Memory B cell (primary cell): ENCODE results near the gene HLA-DMA.
A peak's percentile ranks its signal among the peaks of the same experiment; 100 is the strongest.

Experiments
- ATAC-seq: fragments of 150-1000 bp; cut with Tn5 transposase; 2 replicates; pipeline ENCODE4 v1.10.0; 2021; ENCODE audit warnings: low read depth, mild to moderate bottlenecking, moderate library complexity
- DNase-seq, 2 donors: peaks; one replicate each; pipeline ENCODE4 v3.0.0; 2022; ENCODE audit warnings: low spot score in 2 of 2
- H3K27ac Mint-ChIP-seq: one replicate; pipeline ENCODE4 v1.8.0; 2022; ENCODE audit warnings: mild to moderate bottlenecking, moderate library complexity, mixed read lengths
- H3K27me3 Mint-ChIP-seq: one replicate; pipeline ENCODE4 v1.8.0; 2022; ENCODE audit warnings: mixed read lengths
- H3K36me3 Mint-ChIP-seq: one replicate; pipeline ENCODE4 v1.8.0; 2022; ENCODE audit warnings: mild to moderate bottlenecking, mixed read lengths
- H3K4me1 Mint-ChIP-seq: one replicate; pipeline ENCODE4 v1.8.0; 2022; ENCODE audit warnings: mixed read lengths
- H3K4me3 Mint-ChIP-seq: one replicate; pipeline ENCODE4 v1.8.0; 2022; ENCODE audit warnings: mild to moderate bottlenecking, moderate library complexity, mixed read lengths
- H3K9me3 Mint-ChIP-seq: one replicate; pipeline ENCODE4 v1.8.0; 2022; ENCODE audit warnings: mixed read lengths

HLA-DMA gene

DNA sequence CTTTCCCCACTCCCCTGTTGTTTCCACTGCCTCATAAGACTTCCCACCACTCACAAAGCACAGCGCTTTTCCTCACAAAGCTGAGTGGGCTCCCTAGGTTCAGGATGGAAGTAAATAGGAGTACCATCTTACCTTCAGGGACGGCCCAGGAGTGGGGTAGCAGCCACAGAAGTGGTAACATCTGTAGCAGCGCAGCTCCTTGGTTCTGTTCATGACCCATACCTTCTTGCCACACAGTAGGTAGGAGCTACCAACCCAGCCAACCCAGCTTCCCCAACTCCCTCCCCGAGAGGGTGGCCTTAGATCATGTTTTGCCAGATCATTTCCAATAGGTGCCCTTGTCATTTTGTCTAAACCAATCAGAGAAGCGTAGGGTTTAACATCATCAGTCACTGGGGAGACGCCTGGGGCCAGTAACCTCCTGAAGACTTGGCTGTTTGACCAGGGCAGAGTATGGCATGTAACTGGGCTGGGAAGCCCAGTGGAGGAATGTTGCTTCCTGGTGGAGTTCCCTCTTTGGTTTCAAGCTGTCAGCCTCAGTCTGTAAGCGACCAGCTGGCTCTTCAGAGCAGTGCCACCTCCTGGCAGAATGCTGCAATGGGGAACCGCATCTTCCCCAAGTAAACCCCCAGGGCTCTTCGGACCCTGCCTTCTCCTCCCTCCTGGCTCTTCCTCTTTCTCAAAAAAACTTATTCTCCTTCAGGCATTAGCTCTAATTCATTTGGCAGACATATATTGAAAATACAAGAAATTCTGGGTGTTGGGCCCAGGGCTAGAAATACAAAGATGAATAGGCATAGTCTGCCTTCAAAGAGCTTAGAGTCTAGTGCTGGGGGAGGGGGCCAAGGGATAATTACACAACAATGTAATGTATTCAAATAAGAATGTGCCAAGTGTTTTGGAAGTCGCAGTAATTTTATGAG is at the start of gene HLA-DMA:
Gene HLA-DMA, minus strand, starts transcription at position 281 of the 923 bp plus-strand sequence. Its CDS starts 61 bp downstream, at position 220.
- no peaks in the 10 kb centered on the region for H3K9me3 Mint-ChIP-seq
- peaks cover 24% of the 10 kb centered on the region for H3K36me3 Mint-ChIP-seq
- no peaks in the 10 kb centered on the region for H3K27me3 Mint-ChIP-seq
- peak; percentile 87 for ATAC-seq
- H3K4me3 Mint-ChIP-seq = peak within 1 kb of the TSS; percentile 99
- peak within 1 kb of the TSS; percentile 99 for H3K27ac Mint-ChIP-seq
- H3K4me1 Mint-ChIP-seq = peaks cover 75% of the 10 kb centered on the region
- peak; percentile 82 to 91 for DNase-seq

DNA sequence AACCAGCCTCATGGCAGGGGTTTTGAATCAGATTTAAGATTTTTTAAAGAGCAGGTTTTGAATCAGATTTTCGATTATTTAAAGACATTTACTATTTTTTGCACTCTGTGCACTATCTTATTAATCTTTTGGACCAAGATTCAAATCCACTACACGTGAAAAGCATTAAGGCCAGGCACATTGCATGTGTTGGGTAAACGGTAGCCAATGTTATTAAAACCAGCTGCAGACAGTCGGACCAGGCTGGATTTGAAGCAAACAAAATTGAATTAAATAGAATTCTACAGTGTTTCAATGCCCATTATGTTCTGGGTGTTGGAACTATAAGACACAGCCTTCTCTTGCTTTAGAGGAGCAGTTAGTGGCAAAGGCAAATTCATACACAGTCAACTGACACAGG is 48.8 kb upstream of the HLA-DMA start:
- no peak overlapping the region for H3K27ac Mint-ChIP-seq
- no peak overlapping the region for H3K4me3 Mint-ChIP-seq
- H3K27me3 Mint-ChIP-seq = no peaks in the 10 kb centered on the region
- H3K4me1 Mint-ChIP-seq = peaks cover 20% of the 10 kb centered on the region
- no peak for ATAC-seq
- no peak for DNase-seq
- peaks cover 11% of the 10 kb centered on the region for H3K36me3 Mint-ChIP-seq
- no peaks in the 10 kb centered on the region for H3K9me3 Mint-ChIP-seq

GRCh38 chr6:33000055-33000454 is 47.2 kb upstream of the HLA-DMA start:
- Mint-ChIP-seq H3K36me3 (peaks cover 3% of the 10 kb centered on the region), H3K4me3 (peak overlapping the region; percentile 57), H3K27ac (peak overlapping the region; percentile 63), H3K27me3 (no peaks in the 10 kb centered on the region), H3K9me3 (no peaks in the 10 kb centered on the region), H3K4me1 (peaks cover 14% of the 10 kb centered on the region)
- peak in 1 of 2 donors; percentile 53 for DNase-seq
- peak; percentile 98 for ATAC-seq

- Mint-ChIP-seq H3K4me3 (no peak overlapping the region), H3K27me3 (peaks cover 3% of the 10 kb centered on the region), H3K9me3 (no peaks in the 10 kb centered on the region), H3K36me3 (no peaks in the 10 kb centered on the region), H3K4me1 (peaks cover 9% of the 10 kb centered on the region), H3K27ac (no peak overlapping the region)
- DNase-seq = no peak
- no peak for ATAC-seq
Measured at GRCh38 chr6:32995448-32995847, 42.6 kb upstream of the HLA-DMA start.

DNA sequence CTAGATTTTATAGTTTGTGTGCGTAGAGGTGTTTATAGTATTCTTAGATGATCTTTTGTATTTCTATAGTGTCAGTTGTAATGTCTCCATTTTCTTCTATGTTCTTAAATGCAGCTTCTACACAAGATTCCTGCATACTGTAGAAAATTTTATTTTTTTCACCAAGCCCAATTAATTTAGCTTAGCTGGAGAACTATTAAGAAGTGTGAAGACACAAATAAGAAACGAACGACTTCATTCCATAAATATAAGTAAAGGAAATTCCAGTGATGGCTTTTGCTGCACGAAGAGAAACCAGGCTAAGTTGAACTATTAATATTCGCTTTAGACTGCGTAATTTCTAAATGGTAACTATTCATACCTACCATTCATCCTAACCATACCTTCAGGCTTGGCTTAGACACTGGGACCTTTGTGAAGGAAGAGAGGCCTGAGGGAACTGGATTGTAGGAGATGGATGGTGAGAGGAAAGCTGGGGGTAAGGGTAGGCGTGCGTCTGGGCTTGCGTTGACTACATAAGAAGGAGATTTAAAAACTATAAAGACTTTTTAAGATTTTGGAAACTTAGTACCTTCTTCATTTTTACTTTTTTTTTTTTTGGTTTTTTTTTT is 40.6 kb upstream of the HLA-DMA start:
- peaks cover 3% of the 10 kb centered on the region for H3K27me3 Mint-ChIP-seq
- no peak for ATAC-seq
- H3K9me3 Mint-ChIP-seq = no peaks in the 10 kb centered on the region
- no peak overlapping the region for H3K27ac Mint-ChIP-seq
- H3K4me1 Mint-ChIP-seq = peaks cover 3% of the 10 kb centered on the region
- DNase-seq = no peak
- H3K4me3 Mint-ChIP-seq = no peak overlapping the region
- H3K36me3 Mint-ChIP-seq = no peaks in the 10 kb centered on the region

GRCh38 chr6:32991972-32992371 is 39.1 kb upstream of the HLA-DMA start:
- DNase-seq (no peak), ATAC-seq (no peak)
- Mint-ChIP-seq H3K9me3 (no peaks in the 10 kb centered on the region), H3K36me3 (no peaks in the 10 kb centered on the region), H3K4me1 (peaks cover 8% of the 10 kb centered on the region), H3K4me3 (no peak overlapping the region), H3K27ac (no peak overlapping the region), H3K27me3 (peaks cover 3% of the 10 kb centered on the region)

- ATAC-seq (no peak), DNase-seq (no peak)
- no peaks in the 10 kb centered on the region for H3K9me3 Mint-ChIP-seq
- no peak overlapping the region for H3K4me3 Mint-ChIP-seq
- H3K27me3 Mint-ChIP-seq = peaks cover 3% of the 10 kb centered on the region
- H3K36me3 Mint-ChIP-seq = no peaks in the 10 kb centered on the region
- H3K27ac Mint-ChIP-seq = no peak overlapping the region
- peaks cover 14% of the 10 kb centered on the region for H3K4me1 Mint-ChIP-seq
Measured at GRCh38 chr6:32989368-32989767, 36.5 kb upstream of the HLA-DMA start.

GRCh38 chr6:32984622-32985389 is 31.9 kb upstream of the HLA-DMA start:
- peaks cover 32% of the 10 kb centered on the region for H3K4me1 Mint-ChIP-seq
- no peaks in the 10 kb centered on the region for H3K27me3 Mint-ChIP-seq
- ATAC-seq (peak; percentile 98), DNase-seq (peak; percentile 88 to 91)
- H3K4me3 Mint-ChIP-seq = no peak overlapping the region
- no peaks in the 10 kb centered on the region for H3K9me3 Mint-ChIP-seq
- peaks cover 9% of the 10 kb centered on the region for H3K36me3 Mint-ChIP-seq
- H3K27ac Mint-ChIP-seq = no peak overlapping the region

DNA sequence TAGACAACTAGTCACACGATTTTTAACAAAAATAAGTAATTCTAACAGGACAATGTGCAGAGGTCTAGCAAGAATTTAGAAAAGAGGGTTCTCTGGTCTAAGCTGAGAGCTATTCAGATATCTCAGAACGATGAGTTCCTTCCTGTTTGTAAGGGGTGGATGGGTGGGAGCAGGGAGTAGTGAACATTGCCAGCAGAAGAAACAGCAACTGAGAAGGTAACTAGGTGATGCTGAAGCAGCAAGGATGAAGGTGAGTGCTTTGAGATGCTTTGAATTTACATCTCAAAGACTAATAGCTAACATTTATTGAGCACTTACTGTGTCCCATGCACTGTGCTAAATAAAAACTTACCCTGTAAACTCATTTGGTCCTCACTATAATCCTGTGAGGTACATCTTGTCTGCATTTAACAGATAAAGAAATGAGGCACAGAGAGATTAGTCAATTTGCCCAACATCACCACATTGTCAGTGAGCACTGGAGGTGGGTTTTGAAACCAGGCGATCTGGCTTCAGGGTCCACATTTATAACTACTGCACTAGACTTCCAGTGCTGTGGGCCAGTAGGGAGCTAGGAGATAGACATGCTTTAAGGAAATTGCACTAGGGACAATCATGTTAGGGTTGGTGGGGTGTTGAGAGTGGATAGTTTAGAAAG is 31.2 kb upstream of the HLA-DMA start:
- peaks cover 12% of the 10 kb centered on the region for H3K36me3 Mint-ChIP-seq
- DNase-seq = no peak
- H3K27me3 Mint-ChIP-seq = no peaks in the 10 kb centered on the region
- H3K4me1 Mint-ChIP-seq = peaks cover 32% of the 10 kb centered on the region
- H3K4me3 Mint-ChIP-seq = no peak overlapping the region
- peak overlapping the region; percentile 85 for H3K27ac Mint-ChIP-seq
- H3K9me3 Mint-ChIP-seq = no peaks in the 10 kb centered on the region
- ATAC-seq = no peak

DNA sequence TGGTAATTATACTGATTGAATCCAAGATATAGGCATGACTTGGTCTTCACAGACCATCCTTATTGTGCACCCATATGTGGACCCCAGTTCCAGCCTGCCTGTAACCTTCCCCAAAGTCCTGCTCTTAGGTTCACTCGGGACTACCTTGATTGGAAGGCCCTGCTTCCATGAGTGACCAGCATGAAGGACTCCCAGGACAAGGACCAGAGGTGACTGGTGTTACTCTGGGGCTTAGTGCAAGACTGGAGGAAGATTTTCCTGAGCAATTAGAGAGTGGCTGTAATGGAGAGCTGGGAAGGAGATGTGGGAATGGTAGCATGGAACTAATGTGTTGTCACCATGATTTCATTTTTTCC is 30.6 kb upstream of the HLA-DMA start:
- no peak for ATAC-seq
- H3K27me3 Mint-ChIP-seq = no peaks in the 10 kb centered on the region

DNA sequence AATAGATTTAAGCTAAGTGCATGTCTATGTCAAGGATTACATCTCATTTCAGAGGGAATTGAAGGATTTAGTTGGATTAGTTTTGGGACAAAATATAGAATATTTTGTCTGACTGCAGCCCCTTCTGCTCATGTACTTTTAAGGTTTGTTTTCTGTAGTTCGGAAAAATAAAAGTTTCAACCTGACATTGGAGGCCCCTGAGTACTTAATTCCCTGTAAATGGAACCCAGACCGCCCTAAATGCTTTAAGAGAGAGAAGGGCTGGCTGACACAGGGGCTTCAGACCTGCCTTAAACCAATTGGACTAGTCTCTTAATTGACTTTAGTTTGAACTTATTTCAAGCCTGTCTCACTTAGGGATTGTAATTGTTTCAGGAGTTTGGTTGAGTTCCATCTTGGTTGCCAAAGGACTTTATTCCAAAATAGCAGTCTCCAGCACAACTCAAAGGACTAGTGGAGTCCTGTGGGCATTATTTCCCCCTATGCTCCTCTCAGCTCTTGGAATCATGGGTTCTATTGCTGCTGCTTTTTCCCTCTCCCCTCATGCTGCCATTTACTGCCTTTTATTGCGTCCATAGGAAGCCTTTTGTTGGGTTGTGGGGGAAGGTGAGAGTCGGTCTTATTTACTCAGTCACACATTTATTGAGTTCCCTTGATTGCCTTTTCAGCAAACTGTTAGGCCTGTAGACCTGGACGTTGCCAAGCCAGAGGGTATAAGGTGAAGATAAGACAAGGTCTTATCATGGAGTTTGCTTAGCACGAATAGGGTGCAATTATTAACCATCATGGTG is 30.0 kb upstream of the HLA-DMA start:
- Mint-ChIP-seq H3K4me3 (no peak overlapping the region), H3K36me3 (peaks cover 21% of the 10 kb centered on the region), H3K27ac (peak overlapping the region; percentile 85), H3K9me3 (no peaks in the 10 kb centered on the region), H3K4me1 (peaks cover 35% of the 10 kb centered on the region), H3K27me3 (no peaks in the 10 kb centered on the region)
- DNase-seq = no peak
- ATAC-seq = no peak

More for the DNA sequence above, 30.6 kb upstream of the HLA-DMA start:
- Mint-ChIP-seq H3K27ac (peak overlapping the region; percentile 85), H3K4me1 (peaks cover 34% of the 10 kb centered on the region), H3K9me3 (no peaks in the 10 kb centered on the region), H3K4me3 (no peak overlapping the region), H3K36me3 (peaks cover 16% of the 10 kb centered on the region)
- DNase-seq = no peak

DNA sequence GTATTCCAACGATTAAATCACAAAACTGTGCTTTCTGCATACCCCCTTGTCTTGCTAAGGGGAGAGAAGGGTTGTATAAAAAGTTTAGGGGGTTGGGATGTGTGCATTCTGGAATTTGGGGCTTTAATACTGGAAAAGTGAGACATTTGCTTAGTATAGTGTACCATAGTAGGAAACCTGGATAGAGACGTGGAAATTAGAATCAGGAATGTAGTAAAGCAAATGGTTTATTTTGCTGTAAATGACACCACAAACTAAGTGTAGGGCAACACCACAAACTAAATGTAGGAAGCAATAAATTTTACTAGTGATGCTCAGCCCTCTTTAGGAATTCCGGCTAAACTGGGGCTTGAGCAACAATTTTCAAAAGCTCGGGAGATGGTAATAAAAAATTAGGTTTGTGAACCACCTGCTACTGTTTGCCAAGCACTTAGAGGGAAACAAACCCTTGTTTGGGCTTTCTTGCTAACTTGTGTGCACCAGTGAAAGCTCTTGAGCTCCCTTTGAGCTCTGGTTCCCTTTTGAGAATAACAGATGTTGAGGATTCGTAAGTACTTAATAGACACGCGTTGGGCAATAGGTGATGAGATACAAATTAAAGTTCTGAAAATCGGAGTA is 29.3 kb upstream of the HLA-DMA start:
- Mint-ChIP-seq H3K27ac (peak overlapping the region; percentile 85), H3K4me3 (no peak overlapping the region), H3K4me1 (peaks cover 40% of the 10 kb centered on the region), H3K9me3 (no peaks in the 10 kb centered on the region), H3K27me3 (no peaks in the 10 kb centered on the region), H3K36me3 (peaks cover 26% of the 10 kb centered on the region)
- ATAC-seq (no peak), DNase-seq (no peak)
